Heart left ventricle (tissue), 16 donors: ENCODE results near the gene CLPTM1. TPM values are rescaled to one million over a fixed set of nuclear protein-coding genes. Genes with fewer than 3 reads are reported as not detected.
"Not testable (repeated sequence)": the region's sequence is repeated elsewhere in the genome, so short reads cannot be mapped to it uniquely, and the experiment has no call there.

Experiments used
- ATAC-seq, 4 donors: fragments of 200-7000 bp; cut with Tn5 transposase; one replicate each; pipeline ENCODE4 v1.9.1; 2020 to 2022; ENCODE audit warnings: moderate library complexity in 4 of 4, mild to moderate bottlenecking in 3 of 4, moderate number of reproducible peaks in 1 of 4
- DNase-seq, 5 donors: peaks; one replicate each; pipeline ENCODE4 v3.0.0-alpha.2; 2020
- H3K27ac ChIP-seq, 12 donors: fragments of 200-600 bp; sonication (generic) in 4 of 12; one replicate each; pipeline versions ENCODE4 v1.5.0 to v1.8.0; 2016 to 2022; ENCODE audit warnings: mild to moderate bottlenecking in 2 of 12
- H3K27me3 ChIP-seq, 9 donors: fragments of 200-600 bp; sonication (generic) in 2 of 9; one replicate each; pipeline versions ENCODE4 v1.5.1 to v1.8.0; 2016 to 2022; ENCODE audit warnings: mild to moderate bottlenecking in 3 of 9
- H3K36me3 ChIP-seq, 9 donors: fragments of 200-600 bp; sonication (generic) in 2 of 9; one replicate each; pipeline versions ENCODE4 v1.5.0 to v1.8.0; 2018 to 2022; ENCODE audit warnings: mild to moderate bottlenecking in 2 of 9
- H3K4me1 ChIP-seq, 12 donors: fragments of 200-600 bp; sonication (generic) in 4 of 12; one replicate each; pipeline versions ENCODE4 v1.5.0 to v1.8.0; 2016 to 2022; ENCODE audit warnings: mild to moderate bottlenecking in 3 of 12
- H3K4me3 ChIP-seq, 12 donors: fragments of 200-600 bp; sonication (generic) in 4 of 12; one replicate each; pipeline versions ENCODE4 v1.5.0 to v1.8.0; 2017 to 2022; ENCODE audit warnings: mild to moderate bottlenecking in 9 of 12, moderate library complexity in 4 of 12
- H3K9me3 ChIP-seq, 12 donors: fragments of 200-600 bp; sonication (generic) in 4 of 12; one replicate each; pipeline versions ENCODE4 v1.5.0 to v1.8.0; 2016 to 2022; ENCODE audit warnings: mild to moderate bottlenecking in 1 of 12
- POLR2A ChIP-seq, 2 donors: fragments of 450-650 bp; IDR thresholded peaks; one replicate each; pipeline ENCODE4 v1.6.1; 2017; ENCODE audit warnings: antibody characterized with exemption in 2 of 2, mild to moderate bottlenecking in 2 of 2, moderate library complexity in 2 of 2
- WGBS, 4 donors: extraction: QIAGEN DNeasy Blood & Tissue Kit in 2 of 4; methylation state at CpG; one replicate each; pipeline versions ENCODE4 v1.1.5 to v1.1.7; 2013 to 2018; 5-methylcytosine and 5-hydroxymethylcytosine counted together
- intact Hi-C, 10 donors: fragments of 100-400 bp; cut with DNase I; formaldehyde crosslinking; loops; one replicate each; pipeline versions ENCODE4 v1.11.1 to v1.14.2; 2022
- polyA plus RNA-seq, 2 donors: library from polyadenylated mRNA; stranded (reverse); fragments of 200-250 nt; gene quantifications; one replicate each; pipeline ENCODE4 v1.2.3, GENCODE V29; 2013
- total RNA-seq, 9 donors: library from RNA; depleted of rRNA in 2 of 9; stranded (reverse); fragments of >200 nt in 2 of 9; fragmentation: NEBNext Ultra II Directional in 3 of 9; extraction: Animal tissue kit (Norgen Biotek cat#: 25700) in 3 of 9; gene quantifications; one replicate each; pipeline versions ENCODE4 v1.1.0 to v1.2.4, GENCODE V29; 2016 to 2023
- TF ChIP-seq, protein P1 (sequence below), 12 donors: fragments of 200-600 bp; sonication (generic) in 4 of 12; IDR thresholded peaks; one replicate each; pipeline versions ENCODE4 v1.5.0 to v1.8.0; 2018 to 2022; ENCODE audit warnings: antibody characterized with exemption in 12 of 12, mild to moderate bottlenecking in 5 of 12
- donor health status: ischemic (EF 13 %, LVEDD 7.1; RV severe dilation, severe dysfunction).
- donor health status: healthy with polysubstance abuse.
- donor health status: DM: no; HTN: yes; CAD: no.
- donor health status: DM: no; HTN: no; CAD: no.
- donor health status: ischemic (EF 25% LVEDD 6.9; RV normal size, moderate dysfunction).
- donor health status: ischemic (EF 25% LVEDD 5.7; RV mildly dilated, moderate dysfunction).
- donor health status: healthy.
- donor health status: DM: yes; HTN: yes; CAD: no.
- donor health status: ischemic (EF 35%, LVEDD 5.7; RV mildly dilated, moderate dysfunction).
- donor health status: nonischemic (EF 11% LVEDD 7.7; RV severe dilation, severe dysfunction).
- donor health status: DM: yes; HTN: yes; CAD: no.
- donor health status: PGD.
- donor health status: ischemic (EF 29% LVEDD 5.4; RV normal size, mild dysfunction).
- donor health status: nonischemic (EF 23%, LVEDD 6.1; RV moderate dilation, normal function).

CLPTM1 gene
- total and polyA plus RNA-seq, 11 donors: 89.2 to 120 (median 96.0) TPM

- Histone ChIP-seq H3K4me1 (peaks cover 0 to 38% (median 9%) of the 10 kb centered on the region in 12 donors), H3K27me3 (no peaks in the 10 kb centered on the region), H3K9me3 (no peaks in the 10 kb centered on the region), H3K36me3 (no peaks in the 10 kb centered on the region), H3K27ac (peak overlapping the region in 3 of 12 donors; percentile 30 to 58 (median 36)), H3K4me3 (no peak overlapping the region)
- intact Hi-C loops: no loop called here
- TF ChIP-seq, protein P1, sequence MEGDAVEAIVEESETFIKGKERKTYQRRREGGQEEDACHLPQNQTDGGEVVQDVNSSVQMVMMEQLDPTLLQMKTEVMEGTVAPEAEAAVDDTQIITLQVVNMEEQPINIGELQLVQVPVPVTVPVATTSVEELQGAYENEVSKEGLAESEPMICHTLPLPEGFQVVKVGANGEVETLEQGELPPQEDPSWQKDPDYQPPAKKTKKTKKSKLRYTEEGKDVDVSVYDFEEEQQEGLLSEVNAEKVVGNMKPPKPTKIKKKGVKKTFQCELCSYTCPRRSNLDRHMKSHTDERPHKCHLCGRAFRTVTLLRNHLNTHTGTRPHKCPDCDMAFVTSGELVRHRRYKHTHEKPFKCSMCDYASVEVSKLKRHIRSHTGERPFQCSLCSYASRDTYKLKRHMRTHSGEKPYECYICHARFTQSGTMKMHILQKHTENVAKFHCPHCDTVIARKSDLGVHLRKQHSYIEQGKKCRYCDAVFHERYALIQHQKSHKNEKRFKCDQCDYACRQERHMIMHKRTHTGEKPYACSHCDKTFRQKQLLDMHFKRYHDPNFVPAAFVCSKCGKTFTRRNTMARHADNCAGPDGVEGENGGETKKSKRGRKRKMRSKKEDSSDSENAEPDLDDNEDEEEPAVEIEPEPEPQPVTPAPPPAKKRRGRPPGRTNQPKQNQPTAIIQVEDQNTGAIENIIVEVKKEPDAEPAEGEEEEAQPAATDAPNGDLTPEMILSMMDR (IDR thresholded peaks at IDR 0.05): no peak
- no peak for TF ChIP-seq POLR2A (IDR thresholded peaks at IDR 0.05)
- 30 to 48% (median 36%) methylated on average over 5 to 8 of the region's 8 CpGs for WGBS, 4 donors
- DNase-seq (peak; percentile 66 to 87 (median 83)), ATAC-seq (peak in 3 of 4 donors; percentile 72 to 75 (median 75))
Measured at GRCh38 chr19:44925114-44925891, 29.9 kb upstream of the CLPTM1 start.

DNA sequence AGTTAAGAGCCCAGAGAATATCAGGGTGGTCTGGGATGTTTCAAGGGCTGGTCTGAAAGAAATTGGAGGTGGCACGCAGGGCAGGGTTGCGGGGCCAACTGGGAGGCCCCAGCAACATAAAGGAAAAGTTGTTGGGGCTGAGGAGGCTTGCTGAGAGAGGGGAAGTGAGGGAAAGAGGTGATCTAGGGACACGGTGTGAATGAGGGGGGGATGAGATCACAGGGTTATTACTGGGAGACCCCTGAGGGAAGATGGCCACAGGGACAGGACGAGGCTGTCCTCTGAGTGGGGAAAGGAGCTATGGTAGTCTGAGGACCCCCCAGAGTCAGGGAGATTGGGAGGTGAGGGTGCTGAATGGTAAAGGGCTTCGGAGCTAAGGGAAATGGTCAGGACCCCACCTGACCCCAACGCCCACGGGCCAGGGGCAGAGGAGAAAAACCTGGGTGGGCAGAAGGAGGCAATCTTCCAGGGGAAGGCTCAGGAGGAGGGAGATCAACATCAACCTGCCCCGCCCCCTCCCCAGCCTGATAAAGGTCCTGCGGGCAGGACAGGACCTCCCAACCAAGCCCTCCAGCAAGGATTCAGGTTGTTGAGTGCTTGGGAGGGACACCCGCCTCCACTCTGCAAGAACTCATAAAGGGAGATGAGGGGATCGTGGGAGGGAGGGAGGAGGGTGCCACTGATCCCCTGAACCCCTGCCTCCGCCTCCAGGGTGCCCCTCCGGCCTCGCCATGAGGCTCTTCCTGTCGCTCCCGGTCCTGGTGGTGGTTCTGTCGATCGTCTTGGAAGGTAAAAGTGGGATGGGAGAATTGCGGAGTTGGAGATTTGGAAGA, 28.7 kb upstream of the CLPTM1 start:
- WGBS, 4 donors: 35 to 55% (median 43%) methylated on average over 18 to 19 of the region's 19 CpGs
- DNase-seq, H3K27me3 ChIP-seq, H3K36me3 ChIP-seq, intact Hi-C loops, H3K9me3 ChIP-seq, H3K27ac ChIP-seq: not testable (repeated sequence)
- peak in 2 of 4 donors; percentile 5 to 11 for ATAC-seq
- H3K4me3 ChIP-seq: peak overlapping the region in 9 of 12 donors; percentile 4 to 43 (median 32)
- peaks cover 0 to 38% (median 9%) of the 10 kb centered on the region in 12 donors for H3K4me1 ChIP-seq

DNA sequence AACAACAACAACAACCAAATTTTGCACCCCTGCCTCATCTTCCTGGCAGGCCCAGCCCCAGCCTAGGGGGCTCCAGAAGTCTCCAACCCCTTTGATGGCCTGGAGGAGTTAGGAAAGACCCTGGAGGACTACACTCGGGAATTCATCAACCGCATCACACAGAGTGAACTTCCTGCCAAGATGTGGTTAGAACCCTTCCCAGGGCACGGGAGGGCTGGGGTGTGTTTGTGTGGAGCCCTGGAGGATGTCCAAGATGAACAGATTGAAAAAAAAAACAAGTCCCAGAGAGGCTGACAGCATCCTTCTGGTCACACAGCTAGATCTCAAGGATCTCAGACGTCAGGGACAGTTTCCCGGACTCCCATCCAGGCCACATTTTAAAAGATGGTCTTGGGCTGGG, 27.4 kb upstream of the CLPTM1 start:
- Histone ChIP-seq H3K4me1 (peaks cover 0 to 38% (median 9%) of the 10 kb centered on the region in 12 donors), H3K27me3 (no peaks in the 10 kb centered on the region), H3K27ac (peak overlapping the region in 1 of 12 donors; percentile 27), H3K4me3 (no peak overlapping the region), H3K36me3 (no peaks in the 10 kb centered on the region), H3K9me3 (no peaks in the 10 kb centered on the region)
- DNase-seq: no peak
- 42 to 57% (median 50%) methylated on average over 5 of the region's 5 CpGs for WGBS, 4 donors
- ATAC-seq: peak in 1 of 4 donors; percentile 6
- TF ChIP-seq POLR2A (IDR thresholded peaks at IDR 0.05): no peak
- TF ChIP-seq, protein P1 (IDR thresholded peaks at IDR 0.05): no peak
- intact Hi-C loops: no loop called here

DNA sequence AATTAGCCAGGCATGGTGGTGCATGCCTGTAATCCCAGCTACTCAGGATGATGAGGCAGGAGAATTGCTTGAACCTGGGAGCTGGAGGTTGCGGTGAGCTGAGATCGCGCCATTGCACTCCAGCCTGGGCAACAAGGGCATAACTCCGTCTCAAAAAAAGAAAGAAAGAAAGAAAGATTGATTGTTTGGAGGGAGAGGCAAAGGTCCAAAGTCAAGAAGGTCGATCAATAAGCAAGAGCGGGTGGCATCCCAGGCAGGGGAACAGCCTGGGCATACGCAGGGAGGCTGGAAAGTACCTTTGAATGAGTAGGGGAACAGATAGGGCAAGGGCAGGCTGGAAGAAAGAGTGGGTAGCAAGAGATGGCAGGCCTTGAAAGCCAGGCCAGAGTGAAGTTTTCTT, 25.1 kb upstream of the CLPTM1 start:
- ATAC-seq: no peak
- DNase-seq: no peak
- H3K4me1 ChIP-seq: peaks cover 0 to 27% (median 5%) of the 10 kb centered on the region in 12 donors
- no peaks in the 10 kb centered on the region for H3K27me3 ChIP-seq
- H3K27ac ChIP-seq: no peak overlapping the region
- H3K4me3 ChIP-seq: no peak overlapping the region
- H3K36me3 ChIP-seq: no peaks in the 10 kb centered on the region
- TF ChIP-seq, protein P1 (IDR thresholded peaks at IDR 0.05): no peak
- TF ChIP-seq POLR2A (IDR thresholded peaks at IDR 0.05): no peak
- 90 to 95% (median 92%) methylated on average over 7 of the region's 7 CpGs for WGBS, 4 donors
- intact Hi-C loops: no loop called here
- no peaks in the 10 kb centered on the region for H3K9me3 ChIP-seq
